Activated CD4-positive, alpha-beta T cell treated with anti-CD3 and anti-CD28 coated beads, Interleukin-2, amount 50 U/mL, for 1 hour (primary cell): ENCODE data around the gene TLE4.
"Not testable (repeated sequence)": the region's sequence is repeated elsewhere in the genome, so short reads cannot be mapped to it uniquely, and the experiment has no call there.

ENCODE experiments used
- DNase-seq: peaks from one replicate; pipeline ENCODE4 v3.0.0-alpha.2; 2020

Gene TLE4

DNA sequence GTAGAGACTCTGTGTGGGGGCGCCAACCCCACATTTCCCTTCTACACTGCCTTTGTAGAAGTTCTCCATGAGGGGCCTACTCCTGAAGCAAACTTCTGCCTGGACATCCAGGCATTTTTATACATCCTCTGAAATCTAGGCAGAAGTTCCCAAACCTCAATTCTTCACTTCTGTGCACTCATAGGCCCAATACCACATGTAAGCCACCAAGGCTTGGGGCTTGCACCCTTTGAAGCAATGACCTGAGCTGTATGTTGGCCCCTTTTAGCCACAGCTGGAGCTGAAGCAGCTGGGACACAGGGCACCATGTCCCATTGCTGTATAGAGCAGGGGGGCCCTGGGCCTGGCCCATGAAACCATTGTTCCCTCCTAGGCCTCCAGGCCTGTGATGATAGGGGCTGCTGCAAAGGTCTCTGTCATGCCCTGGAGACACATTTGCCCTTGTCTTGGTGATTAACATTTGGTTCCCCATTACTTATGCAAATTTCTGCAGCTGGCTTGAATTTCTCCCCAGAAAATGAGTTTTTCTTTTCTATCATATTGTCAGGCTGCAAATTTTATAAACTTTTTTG is 180.2 kb downstream of the TLE4 start:
- DNase-seq: not testable (repeated sequence)

DNA sequence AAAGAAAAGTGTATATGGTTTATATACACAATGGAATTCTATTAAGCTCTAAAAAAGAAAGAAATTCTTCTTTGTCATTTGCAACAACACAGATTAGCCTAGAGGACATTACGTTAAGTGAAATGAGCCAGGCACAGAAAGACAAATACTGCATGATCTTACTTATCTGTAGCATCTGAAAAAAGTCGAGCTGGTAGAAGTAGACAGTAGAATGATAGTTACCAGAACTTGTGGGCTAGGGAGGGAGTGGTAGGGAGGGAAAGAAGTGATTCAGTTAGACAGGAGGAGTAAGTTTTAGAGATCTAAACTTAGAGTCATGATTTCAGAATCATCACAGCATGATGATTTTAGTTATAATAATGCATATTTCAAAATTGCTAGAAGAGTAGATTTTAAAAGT is 184.6 kb downstream of the TLE4 start:
- no peak for DNase-seq

DNA sequence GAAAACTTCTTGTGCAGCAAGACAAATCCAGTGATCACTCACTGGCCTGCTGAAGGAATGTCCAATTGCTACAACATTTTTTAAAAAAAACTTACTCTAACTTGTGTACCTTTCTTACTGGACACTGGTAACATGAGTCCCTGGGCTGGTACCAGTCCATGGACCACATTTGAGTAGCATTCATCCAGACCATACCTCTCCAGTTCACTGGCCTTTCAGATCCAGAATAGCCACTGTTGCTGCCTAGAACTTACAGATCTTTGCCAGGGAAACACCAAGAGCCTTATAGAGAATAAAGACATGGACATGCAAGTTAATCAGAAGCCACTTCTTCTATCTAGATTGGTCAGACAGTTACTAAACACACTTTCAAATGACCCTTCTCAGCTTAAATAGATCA is 185.3 kb downstream of the TLE4 start:
- no peak for DNase-seq

DNA sequence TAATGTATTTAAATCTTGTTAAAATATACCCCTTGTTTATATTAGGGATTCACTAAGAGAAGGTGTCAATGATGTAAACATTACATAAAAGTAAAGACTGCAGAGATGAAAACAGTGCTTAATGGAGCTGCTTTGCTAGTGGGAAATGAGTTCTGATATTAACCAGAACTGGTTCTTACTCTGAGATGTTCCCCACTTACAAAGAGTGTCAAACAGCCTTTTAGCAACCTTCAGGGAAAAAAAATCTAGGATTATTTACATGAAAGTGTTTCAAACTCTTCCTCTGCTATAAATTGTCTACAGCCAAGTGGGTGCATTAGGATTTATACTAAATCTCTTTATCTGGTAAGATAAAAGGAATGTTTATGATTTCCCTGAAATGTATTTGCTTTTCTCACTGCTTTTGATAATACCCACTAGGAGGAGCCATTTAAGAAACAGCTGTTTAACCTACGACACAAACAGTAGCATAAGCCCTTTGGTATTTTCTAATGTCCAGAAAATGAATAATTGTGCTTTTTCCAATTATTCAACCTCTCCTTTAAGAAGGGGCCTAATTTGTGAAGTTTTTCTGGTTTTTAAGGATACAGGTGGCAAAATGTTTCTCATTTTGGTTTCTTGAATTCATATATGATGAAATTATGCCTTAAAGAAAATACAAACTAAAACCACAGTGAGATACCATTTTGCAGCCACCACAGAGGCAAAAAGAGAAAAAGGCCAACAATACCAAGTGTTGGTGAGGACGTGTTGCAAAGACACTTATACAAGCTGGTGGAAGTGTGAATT is 186.3 kb downstream of the TLE4 start:
- no peak for DNase-seq

DNA sequence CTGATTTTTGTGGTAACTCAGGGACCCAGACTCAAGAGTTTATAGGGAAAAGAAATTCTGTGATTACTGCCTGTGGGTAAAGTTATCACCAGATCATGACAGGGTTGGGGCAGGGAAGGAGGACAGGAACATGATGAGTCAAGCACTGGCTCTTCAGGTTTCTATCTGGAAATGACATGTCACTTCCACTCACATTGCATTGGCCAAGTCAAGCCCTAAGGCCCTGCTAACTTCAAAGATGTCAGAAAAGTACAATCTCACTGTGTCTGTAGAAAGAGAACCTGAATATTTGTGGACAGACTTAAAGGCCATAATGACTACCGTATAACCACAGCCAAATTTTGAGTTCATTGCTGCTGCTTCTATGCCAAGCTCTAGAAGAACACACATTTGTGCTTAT is 187.7 kb downstream of the TLE4 start:
- no peak for DNase-seq

DNA sequence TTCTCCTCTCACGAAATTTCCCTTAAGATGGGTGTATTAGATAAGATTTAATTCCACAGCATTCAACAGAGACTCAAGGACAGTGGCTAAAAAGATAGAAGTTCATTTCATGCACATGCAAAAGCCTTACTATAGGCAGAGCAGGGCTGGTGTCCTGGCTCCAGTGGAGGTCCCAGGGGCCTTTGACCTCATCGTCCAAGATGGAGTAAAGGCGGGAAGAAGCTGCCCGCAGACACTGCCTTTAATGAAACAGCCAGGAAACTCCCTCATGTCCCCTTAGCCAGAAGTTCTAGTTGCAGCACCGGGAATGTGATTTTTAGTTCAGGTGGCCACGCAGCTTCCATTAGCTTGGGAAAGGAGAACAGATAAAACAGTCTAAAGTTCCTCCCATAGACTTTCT is 190.3 kb downstream of the TLE4 start:
- no peak for DNase-seq

DNA sequence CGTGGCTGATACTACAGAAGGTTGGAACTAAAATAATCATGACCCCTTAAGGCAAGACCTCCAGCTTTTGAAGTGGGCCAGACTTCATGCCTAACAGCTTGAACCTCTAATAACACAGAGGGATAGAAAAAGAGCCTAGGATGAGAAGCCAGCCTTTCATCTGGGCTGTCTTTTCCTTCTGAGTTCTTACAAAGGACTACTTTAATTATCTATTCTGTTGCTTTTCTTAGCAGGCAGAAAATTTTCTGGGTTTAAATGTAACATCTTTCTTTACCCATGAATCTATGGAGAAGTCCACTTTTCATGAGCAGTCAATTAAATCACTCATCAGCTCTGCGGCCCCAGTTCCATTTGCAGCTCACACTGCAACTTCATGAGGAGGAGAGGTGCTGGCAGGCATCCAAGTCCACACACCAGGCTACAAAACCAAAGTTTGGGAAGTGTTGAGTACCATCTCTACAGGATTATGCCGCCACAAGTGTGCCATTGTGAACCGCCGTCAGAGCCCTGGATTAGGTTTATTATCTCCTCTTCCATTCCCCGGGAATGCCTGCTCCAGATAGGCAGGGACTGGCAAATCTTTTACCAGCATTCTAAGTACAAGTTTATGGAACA is 192.0 kb downstream of the TLE4 start:
- DNase-seq: no peak

DNA sequence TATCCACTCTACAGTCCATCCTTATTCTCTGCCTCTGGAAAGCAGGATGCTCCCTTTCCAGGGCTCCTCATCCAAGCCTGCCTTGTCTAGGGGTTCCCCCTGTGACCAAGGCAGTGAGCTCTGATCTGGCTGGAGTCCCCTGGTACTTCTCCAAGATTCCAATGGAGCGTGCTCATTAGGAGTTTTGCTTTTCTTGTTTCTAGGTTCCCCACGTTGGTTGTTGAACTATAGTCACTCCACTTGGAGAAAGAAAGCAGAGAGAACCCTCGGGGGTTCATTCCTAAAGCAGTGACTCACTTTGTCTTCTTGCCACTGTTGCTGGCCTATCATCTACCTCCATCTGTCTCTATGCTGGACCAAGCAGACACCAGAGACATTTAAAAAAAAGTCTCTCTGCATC is 192.6 kb downstream of the TLE4 start:
- DNase-seq: no peak

DNA sequence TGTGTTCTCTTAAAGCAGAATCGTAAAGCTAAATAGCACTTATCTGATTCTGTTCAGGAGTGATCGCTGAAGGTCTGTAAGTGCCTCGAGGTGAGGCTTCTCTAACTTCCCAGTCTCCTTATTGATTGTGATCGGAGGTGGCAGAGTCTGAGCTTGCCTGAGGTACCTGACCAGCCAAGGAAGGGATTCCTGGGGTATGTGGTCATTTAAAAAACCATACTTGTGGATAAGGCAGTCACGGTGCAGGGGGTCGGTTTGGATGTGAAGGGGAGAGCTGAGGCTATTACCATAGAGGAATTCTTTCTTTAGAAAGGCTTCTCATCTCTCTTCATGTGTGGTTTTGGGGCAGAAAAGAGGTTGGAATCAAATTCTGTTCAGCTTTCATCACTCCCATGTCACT is 193.7 kb downstream of the TLE4 start:
- no peak for DNase-seq

DNA sequence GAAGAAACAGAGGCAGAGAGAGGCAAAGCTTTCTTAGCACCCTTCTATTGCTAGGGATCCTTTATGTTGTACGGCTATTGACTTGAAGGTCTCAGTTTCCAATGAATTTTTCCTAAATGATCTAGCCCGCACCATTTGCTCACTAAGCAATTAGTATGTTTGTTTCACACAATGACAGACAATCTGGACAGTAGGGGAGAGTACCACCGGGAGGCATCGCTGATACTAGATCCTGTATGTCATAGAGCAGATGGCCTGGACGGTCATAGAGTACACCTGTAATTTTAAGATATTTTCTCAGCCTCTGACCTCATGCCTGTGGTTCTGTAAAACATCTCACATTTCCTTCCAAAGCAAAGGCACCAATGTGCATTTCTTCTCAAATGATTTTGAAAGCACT is 194.3 kb downstream of the TLE4 start:
- no peak for DNase-seq

DNA sequence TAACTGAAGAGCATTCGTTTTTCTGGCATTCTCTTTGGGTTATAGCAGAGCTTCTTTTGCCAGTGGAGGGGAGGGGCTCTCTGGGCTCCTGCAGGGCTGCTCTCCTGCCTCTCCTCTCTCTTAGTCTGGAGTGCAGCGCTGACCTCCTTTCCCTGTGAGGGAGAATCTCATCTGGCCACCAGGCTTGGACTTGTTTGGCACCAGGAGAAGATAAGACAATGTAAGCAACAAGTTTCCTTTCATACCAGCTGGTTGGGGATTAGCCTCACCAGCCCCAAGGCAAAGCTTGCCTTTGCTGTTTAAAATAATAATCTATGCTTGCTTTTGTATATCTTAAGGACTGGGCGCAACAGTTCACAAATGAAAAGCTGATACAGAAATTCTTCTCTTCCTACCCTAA is 196.4 kb downstream of the TLE4 start:
- DNase-seq: no peak

DNA sequence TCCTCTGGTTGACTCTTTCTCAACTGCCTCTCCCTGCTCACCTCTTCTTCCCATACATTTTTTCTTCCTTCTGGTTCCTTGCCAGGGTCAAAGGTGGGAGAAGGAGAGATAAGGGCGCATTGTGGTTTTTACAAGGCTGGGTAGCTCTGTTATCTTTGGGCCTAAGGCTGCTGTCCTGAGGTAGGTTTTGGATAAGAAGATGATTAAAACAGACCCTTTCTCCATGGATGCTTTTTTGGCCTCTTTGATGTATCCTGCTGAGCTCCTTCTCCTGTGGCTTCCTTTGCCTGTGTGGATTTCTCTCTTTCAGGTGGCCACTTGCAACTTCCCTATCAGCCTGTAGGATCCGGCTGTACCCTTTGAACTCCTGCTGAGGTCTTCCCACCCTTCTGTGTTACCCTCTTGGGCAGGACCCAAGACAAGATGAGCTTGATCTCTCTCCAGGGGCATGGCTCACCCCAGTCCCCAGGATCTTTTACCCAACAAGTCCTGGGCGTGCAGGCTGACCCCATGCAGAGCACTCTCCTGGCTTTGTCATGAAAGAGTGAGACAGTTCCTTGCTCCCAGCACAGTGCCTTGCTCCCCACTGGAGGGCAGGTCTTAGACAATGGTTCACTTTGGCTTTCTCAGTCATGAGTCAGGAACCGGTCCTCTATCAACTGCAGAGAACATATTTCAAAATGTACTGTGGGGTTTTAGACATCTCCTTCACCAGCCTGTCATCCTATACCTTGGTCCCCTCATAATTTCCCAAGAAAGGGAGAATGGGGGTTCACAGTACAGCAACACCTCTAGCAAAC is 197.9 kb downstream of the TLE4 start:
- no peak for DNase-seq

DNA sequence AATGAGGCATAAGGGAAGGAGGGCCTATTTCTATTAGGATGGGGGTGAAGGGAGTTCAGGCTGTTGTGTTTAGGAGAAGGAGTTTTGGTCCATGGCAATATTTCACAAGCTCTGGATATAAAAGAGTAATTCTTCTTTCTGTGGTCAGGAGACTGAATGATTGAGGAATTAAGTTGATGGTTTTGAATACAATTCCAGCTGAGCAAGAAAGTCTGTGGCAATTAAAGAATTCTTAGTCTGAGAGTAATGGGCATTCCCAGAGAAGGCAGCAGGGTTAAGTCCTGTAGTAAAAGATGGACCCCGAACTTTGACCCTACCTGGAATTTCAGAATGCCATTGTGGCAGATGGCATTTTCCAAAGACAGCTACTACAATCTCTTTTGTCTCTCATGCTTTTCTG is 202.6 kb downstream of the TLE4 start:
- no peak for DNase-seq
